HG03095 (cell line): ENCODE measurements around the gene HSD3B1.
"Not testable (repeated sequence)": the region's sequence is repeated elsewhere in the genome, so short reads cannot be mapped to it uniquely, and the experiment has no call there.

ENCODE experiments used
- ATAC-seq: cut with Tn5 transposase; IDR thresholded peaks from one replicate; pipeline ENCODE4 v1.9.1; 2021; ENCODE audit warnings: moderate library complexity; ENCODE audit not compliant: unreplicated experiment

The HSD3B1 gene

DNA sequence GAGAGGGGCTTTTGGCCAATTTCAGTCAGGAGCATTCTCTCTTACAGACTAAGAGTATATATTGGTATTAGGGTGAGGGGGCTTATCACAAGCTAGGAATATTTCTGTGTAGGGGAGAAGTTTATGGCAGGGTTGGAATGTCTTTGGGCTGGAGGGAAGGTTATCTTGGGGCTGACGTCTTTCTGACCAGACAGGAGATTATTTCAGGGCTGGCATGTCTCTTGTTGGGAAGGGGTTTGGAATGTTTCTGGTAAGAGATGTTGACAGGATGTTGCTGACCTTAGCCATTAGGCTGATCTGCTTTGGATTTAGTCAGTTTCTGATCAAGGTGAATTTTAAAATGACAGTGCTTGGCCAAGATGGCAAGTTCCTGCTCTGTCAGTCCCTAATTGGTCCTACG, 17.8 kb upstream of the HSD3B1 start:
- ATAC-seq = no peak

DNA sequence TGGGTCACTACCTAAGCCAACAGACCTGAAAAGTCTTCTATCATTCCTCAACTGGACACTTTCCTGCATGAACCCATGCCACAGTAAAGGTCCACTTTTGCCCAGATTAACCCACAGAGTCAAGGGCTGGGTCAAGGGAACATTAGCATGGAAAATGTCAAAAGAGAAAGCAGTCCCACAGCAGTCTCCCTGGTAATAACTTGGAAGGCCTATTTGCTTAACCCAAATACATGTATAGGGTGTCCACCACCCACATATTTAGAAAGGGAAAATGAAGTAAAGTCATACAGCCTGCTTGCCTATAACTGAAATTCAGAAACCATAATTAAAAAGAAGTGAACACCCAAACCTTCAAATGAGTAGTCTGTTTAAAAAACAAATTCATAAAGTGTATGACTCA, 16.1 kb upstream of the HSD3B1 start:
- ATAC-seq = no peak

DNA sequence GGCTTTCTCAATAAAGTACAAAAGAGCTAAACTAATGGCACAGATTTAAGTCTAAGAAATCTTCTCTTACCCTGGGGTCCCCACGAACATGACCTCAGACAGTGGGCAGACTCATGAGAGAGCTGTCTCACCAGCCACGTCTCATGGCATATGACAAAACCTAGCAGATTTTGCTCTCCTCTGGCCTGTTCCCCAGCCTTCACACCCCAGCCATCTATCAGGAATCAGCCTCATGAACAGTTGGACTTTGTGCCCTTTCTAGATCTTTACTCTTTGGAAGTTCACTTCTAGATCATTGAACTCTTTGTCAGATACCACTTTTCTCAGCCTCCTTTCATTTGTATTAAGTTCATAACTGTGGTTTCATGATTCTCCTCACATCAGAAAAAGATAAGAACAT, 14.2 kb upstream of the HSD3B1 start:
- no peak for ATAC-seq

DNA sequence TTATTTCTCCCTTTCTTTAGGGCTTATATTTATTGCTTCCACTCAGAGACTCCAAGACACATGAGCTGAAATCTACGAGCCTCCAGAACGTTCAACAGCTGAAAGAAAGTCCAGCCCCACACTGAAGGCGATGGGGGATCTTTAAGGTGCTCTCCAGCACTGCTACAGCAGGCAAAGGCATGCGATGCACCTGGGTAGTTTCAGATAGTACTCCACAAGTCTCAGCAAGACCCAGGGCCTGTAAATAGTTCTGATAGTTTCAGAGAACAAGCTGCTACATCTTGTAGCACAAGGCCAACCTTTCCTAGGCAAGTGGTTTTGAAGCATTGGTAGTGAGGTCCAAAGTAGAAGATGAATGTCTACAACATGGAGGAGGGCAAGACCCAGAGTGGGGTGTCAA, 2.2 kb upstream of the HSD3B1 start:
- ATAC-seq = no peak

DNA sequence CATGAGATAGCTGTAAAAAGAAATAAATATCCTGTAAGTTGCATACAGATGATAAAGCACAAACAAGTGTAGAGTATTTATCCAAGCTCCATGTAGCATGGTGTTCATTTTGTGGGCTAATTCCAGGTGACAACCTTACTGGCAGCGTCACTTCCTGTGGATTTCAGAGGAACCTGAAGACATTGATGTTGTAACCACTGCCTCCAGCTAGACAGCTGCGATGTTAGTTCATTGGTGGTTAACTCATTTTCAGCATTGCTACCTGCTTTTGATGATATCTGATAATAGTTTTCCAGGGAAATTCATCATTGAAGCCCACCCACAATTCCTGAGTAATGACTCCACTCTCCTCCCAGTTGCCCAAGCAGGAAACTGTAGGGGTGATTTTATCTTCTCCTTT, 3.0 kb downstream of the HSD3B1 start:
- no peak for ATAC-seq

DNA sequence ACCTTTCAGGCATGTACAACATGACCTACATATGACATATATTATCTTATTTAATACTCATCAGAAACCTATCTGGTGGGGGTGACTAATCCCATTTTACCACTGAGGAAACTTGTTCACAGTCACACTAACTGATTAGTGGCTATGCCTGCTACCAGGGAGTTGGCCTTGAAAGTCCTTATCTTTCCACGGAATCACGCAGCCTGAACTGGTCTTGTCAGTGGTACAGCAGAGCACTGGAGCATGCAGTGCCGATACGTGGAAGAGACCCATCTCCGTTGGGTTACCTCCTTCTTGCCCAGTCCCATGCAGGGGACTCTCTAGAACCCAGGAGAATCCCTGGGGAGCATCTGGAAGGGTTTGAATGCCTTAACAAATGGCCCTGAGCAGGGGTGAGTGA, 8.2 kb downstream of the HSD3B1 start:
- no peak for ATAC-seq

DNA sequence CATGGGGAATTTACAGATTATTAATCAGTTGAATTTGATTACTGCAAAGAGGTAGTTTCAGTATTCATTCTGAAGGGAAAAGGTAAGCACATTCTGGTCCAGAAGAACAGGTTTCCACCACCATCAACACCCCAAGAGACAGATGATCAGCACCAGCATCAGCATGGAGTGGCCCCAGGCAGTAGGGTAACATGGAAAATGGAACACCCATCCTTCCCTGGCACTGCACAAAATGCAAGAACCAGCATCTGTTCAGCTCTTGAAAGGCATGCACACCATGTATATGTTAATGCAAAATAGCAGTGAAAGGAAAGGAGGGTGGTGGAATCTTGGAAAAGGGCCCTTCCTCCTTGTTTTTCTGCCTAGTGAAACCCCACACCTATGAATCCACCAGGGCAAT, 9.2 kb downstream of the HSD3B1 start:
- ATAC-seq = no peak

DNA sequence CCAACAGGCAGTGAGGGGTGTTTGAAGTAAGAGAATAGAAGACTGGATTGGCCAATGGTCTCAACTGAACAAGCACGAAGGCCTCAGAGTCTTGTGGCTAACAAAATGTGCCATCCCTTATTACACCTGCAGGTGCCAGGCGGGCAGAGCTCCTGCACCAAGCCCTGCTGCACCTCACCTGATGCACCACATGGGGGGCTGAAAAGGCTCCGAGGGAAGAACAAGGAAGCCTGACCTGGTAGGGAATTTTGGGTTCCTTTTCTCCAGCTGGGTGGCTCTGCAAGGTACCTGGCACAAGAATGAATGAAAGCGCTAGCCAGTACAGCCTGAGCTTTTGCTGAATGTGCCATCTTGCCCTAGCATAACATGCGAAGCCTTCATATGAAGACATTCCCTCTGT, 9.7 kb downstream of the HSD3B1 start:
- no peak for ATAC-seq

DNA sequence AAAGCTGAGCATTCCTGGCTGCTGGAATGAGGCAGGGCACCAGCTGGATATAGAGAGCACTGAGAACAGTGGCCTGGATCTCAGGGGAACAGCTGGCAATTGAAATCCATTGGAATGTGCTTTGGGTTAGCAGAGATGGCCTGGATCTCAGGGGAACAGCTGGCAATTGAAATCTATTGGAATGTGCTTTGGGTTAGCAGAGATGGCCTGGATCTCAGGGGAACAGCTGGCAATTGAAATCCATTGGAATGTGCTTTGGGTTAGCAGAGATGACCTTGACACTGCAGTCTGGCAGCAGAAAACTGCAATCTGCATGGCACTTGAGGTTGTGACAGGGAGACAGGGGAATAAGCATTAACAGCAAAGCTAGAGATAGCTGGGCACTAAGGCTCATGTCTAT, 10.7 kb downstream of the HSD3B1 start:
- ATAC-seq = not testable (repeated sequence)

DNA sequence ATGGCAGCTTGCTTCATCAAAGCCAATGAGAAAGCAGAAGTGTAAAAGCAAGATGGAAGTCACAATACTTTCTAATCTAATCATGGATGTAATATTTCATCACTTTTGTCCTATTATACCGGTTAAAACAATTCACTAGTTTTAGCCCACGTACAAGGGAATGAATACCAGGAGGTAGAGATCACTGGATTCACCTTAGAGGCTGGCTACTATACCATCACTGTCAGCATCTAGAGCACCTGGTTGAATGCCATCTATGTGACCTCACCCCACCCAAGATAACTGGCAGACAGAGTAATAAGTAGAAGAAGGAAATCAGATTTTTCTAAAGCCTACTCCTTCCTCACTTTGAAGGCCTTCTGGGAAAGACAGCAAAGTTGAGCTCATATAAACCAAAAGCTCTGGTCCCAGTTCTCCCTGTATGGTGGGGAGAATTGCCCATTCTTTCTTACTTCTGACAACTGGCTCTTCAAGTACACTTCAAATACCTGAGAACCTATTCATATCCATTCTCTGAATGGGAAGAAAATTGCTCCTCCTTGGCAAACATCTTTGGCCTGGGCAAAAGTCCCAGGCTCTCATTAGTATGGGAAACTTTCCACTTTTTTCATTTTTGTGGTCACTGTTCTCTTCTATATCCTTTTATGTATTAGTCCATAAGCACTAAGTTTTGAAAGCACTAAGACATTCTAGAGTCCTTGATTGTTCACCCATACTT, 24.8 kb downstream of the HSD3B1 start:
- ATAC-seq = no peak

DNA sequence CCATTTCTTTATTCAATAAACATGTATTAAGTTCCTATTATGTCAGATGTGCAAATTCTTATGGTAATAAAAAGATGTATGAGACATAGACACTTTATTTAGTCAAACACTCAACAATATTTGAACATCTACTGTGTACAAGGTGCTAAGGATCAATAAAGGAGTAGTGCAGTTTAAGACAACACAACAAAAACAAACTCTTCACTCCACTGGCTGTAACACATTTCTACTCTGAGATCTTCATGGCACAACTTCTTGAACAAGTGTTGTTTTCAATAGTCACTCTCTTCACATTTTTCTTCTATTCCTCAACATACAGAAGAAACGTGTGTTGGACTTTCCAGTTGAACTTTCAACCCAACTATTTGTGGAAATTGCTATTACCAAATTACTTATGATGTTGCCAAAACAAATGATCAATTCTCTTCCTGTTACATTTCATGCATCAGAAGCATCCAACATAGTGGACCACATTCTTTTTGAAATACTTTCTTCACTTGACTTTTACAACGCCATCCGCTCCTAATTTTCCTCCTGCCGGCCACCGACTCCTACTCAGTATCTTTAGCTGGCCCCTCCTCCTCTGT, 25.4 kb downstream of the HSD3B1 start:
- no peak for ATAC-seq

DNA sequence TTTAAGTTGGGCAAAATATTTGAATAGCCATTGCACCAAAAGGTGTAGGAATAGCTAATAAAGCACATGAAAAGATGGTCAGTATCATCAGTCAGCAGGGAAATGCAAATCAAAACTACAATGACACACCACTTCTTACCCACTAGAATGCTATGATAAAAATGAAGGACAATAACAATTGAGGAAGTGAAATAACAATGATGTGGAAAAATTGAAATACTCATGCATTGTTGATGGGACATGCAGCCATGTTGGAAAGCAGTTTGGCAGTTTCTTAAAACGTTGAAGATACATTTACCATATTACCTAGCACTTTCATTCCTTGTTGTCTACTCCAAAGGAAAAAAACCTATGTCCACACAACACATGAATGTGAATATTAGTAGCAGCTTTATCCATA, 28.4 kb downstream of the HSD3B1 start:
- no peak for ATAC-seq

DNA sequence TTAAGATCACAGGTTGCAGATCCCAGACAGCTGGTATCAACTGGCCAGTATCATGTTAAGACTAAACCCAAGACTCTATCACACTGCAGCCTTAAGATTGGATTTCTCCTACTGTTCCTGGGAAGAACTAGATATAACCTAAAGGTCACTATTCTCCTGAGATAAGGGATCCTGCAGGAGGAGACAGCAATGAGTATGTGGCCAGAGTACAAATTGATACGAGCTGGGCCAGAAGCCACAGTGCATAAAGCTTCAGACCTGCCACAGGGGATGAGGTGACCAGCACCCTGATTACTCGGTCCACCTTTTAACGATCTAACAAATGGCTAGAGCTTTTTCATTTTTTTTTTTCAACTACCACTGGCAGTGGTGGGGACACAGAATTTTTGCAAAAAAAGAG, 31.0 kb downstream of the HSD3B1 start:
- no peak for ATAC-seq

DNA sequence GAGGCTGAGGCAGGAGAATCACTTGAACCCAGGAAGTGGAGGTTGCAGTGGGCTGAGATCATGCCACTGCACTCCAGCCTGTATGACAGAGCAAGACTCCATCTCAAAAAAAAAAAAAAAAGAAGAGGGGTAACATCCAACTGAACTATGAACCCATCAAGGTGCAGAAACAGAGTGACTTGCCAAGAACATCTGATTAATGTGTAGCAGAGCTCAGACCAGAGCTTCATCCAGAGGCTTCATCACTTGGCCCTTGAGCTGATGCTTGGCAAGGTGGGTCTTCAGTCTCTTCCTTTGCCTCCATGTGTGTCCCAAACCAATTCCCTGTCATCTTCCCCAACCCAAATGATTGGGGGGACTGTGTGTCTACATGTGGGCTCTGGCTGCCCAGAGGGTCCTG, 32.6 kb downstream of the HSD3B1 start:
- no peak for ATAC-seq

DNA sequence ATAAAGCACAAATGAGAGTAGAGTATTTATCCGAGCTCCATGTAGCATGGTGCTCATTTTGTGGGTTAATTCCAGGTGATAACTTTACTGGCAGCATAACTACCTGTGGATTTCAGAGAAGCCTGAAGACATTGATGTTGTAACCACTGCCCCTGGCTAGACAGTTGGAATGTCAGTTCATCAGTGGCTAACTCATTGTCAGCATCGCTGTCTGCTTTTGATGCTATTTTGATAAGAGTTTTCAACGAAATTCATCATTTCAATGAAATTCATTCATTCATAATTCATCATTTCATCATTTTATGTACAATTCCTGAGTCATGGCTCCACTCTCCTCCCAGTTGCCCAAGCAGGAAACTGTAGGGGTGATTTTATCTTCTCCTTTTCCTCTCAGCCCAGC, 34.4 kb downstream of the HSD3B1 start:
- ATAC-seq = no peak

DNA sequence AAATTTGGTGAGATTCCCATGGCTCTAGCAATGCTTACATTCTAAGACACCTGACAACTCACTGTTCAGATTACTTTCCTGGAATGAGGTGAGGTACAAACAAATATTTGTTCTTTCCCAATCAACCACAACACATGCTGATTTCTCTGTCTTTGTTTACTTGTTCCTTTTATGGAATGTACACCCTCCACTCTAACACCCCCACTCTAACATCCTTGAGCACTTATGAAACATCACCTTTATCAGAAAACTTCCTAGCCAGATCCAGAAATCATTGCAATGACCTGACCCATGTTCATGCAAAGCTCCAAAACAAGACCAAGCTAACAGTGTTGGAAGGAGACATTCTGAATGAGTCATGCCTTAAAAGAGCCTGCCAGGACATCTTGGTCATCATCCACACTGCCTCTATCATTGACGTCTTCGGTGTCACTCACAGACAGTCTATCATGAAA, 35.5 kb downstream of the HSD3B1 start:
- ATAC-seq = no peak

DNA sequence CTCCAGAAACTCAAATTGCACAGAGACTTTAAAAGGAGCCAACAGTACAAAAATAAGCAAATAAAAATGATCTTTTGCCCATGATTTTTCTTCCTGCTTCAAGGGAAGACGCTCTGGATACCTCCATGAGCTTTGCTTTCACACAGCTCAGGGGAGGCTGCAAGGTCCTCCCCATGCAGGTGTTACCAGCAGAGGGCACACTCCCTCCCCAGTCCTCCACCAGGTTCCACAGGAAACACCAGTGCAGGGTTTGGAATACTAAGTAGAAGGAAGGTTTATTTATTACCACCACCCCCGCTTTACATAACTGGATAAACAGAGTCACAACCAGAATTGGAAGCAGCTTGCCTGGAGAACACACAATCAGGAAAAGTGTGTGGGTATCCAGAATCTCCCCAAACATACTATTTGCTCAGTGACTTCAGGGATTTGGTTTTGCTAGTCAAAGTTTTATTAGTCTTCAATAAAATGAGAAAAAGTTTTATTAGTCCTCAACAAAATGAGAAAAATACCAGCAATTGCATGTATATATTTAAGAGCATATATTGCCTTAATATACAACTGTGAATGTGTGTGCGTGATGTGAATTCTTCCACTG, 37.3 kb downstream of the HSD3B1 start:
- no peak for ATAC-seq

DNA sequence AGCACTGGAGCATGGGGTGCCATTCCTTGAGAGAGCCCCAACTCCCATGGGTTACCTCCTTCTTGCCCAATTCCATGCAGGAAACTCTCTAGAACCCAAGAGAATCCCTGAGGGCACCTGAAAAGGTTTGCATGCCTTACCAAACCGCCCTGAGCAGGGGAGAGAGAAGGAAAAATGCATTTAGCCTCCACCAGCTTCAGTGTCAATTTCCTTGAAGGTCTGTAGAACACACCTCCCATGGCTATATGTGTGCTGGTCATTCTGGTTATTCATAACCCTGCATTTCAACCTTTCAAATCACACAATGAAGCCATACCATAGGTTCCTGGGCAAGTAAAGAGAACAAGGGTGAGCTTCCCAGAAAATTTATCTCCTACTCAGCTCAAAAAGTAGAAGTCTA, 39.6 kb downstream of the HSD3B1 start:
- ATAC-seq = no peak

DNA sequence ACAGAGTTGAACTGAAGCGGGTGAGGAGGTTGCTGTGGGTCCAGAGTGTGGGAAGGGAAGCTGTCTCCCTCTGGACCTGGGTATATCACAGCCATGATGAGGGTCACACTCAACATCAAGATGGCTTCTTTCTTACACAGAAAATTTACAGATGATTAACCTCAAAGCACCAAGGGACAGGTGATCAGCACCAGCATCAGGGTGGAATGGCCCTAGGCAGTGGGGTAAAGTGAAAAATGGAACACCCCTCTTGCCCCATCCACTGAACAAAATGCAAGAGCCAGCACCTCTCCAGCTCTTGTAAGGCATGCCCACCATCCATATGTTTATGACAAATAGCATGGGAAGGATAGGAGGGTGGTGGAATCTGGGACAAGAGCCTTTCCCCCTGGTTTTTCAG, 40.3 kb downstream of the HSD3B1 start:
- ATAC-seq = no peak

DNA sequence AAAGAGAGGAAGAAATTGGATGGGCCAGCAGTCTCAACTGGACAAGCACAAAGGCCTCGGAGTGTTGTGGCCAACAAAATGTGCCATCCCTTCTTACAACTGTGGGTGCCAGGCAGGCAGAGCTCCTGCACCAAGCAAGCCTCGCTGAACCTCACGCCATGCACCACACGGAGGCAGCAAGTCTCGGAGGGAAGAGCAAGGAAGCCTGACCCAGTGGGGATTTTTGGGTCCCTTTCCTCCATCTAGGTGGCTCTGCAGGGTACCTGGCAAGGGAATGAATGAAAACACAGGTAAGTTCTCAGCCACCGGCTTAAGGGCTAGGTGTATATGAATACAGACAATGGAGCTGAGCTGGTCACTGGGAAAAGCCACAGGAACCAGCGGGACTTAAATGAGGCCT, 40.8 kb downstream of the HSD3B1 start:
- ATAC-seq = no peak

DNA sequence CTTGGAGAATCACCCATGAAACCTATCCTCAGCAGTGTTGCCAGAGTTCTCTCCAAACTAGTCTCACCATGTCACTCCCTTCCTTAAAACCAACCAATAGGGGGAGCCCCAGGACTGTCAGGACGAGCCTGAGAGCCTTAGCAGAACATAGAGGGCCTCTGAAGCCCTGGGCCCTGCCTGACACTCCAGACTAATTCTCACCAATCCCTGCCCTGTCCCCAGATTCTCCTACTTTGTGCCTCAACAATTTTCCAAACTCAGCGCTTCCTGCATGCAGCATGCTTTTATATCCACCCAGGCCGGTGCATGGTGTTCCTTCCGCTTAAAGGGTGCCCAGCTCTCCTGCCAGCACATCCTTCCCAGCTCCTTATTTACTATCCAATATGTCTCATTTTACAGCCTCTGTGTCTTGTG, 42.7 kb downstream of the HSD3B1 start:
- no peak for ATAC-seq

DNA sequence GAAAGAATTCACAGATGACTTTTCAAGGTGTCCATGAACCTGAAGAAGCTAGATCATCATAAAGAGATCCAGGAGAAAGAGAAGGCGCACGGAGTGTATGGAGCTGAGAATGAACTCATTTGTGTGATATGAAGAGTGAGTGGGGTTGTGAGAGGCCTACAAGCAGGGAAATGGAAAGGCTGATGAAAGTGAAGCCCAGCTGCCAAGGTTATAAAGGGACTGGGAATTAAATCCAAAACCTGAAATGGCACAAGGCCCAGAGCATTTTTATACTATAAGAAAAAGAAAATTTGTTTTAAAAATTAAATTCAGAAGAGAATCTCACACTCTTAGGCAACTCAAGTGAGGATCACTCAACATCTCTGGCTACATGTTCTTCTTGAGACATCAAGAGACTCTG, 43.4 kb downstream of the HSD3B1 start:
- ATAC-seq = no peak

DNA sequence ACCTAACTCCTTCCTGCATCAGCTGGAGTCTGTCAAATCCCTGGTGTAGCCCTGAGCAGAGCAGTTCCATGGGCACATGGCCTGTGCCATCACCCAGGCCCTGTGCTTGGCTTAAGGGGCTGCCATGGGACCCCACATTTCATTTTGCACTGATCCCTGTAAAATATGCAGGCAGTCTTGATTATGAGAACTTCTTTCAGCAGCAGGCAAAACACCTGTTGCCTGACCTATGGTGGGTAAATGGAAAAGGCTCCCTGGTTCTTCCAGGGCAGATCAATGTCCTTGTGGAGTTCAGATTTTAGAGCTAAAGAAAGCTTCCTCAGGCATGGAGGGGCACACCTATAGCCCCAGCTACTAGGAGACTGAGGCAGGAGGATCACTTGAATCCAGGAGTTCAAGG, 44.2 kb downstream of the HSD3B1 start:
- ATAC-seq = no peak
